Stimulated activated CD4-positive, alpha-beta T cell treated with anti-CD3 and anti-CD28 coated beads, TNF-alpha, amount 100 ng/mL, for 1 hour (primary cell): ENCODE data around the gene HNRNPUL1.
"Not testable (repeated sequence)": the region's sequence is repeated elsewhere in the genome, so short reads cannot be mapped to it uniquely, and the experiment has no call there.

Source experiments
- DNase-seq, 3 donors: peaks; one replicate each; pipeline ENCODE4 v3.0.0-alpha.2; 2020; ENCODE audit warnings: low read depth in 3 of 3, low spot score in 1 of 3

Gene HNRNPUL1

DNA sequence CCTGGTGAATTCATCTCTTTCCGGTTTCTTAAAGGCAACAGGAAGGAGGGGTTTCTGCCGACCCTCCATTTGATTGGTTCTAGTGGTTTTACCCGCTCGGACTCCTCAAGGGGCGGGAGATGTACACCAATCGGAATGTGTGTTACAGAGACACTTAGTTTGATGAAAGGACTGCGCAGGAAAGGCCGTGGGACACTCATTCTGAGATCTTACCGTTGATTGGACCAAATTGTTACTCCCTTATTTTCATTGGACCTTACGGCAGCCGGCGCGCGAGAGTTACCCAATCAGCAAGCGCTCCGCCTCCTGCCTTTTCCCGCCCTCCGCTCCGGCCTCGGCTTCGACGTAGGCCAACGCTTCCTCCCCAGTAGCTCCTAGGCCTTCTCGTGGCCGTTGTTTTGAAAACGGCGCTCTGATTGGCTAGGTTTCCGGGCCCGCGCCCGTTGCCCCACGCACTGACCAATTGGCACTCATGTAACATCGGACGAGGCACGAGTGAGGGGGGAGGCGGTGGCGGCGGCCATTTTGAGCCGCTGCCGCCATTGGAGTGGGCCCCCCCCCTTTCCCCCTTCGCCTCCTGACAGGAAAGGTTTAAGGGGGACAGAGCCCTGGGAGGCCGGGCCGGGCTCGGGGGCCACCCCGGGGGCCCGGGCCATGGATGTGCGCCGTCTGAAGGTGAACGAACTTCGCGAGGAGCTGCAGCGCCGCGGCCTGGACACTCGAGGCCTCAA, at the start of gene HNRNPUL1:
Gene HNRNPUL1 (plus strand): TSS at position 523 of the 731 bp plus-strand sequence. CDS start 132 bp downstream, at position 655.
- DNase-seq = peak; percentile 98 to 100 (median 99)

- no peak for DNase-seq
Observed at GRCh38 chr19:41217741-41218140, 46.4 kb upstream of the HNRNPUL1 start.

DNA sequence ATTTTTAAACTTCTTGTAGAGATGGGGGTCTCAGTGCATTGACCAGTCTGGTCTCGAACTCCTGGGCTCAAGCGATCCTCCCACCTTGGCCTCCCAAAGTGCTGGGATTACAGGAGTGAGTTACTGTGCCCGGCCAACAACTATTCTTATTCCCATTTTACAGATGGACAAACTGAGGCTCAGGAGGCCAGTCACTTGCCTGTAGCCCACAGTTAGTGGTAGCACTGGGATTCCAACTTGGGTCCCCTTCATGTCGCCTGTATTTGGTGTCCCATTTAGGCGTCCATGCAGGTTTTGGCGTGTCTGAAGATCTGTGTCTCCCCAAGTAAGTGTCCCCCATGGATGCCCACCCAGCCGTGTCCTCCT, 45.9 kb upstream of the HNRNPUL1 start:
- no peak for DNase-seq

- no peak for DNase-seq
Observed at GRCh38 chr19:41218615-41219507, 45.3 kb upstream of the HNRNPUL1 start, which contains the start of gene AXL. Gene AXL (plus strand): TSS chr19:41219223. CDS start chr19:41219393, 170 bp downstream.

- no peak for DNase-seq
Observed at GRCh38 chr19:41219924-41220567, 44.1 kb upstream of the HNRNPUL1 start.

GRCh38 chr19:41220811-41221210, 43.4 kb upstream of the HNRNPUL1 start:
- no peak for DNase-seq

DNA sequence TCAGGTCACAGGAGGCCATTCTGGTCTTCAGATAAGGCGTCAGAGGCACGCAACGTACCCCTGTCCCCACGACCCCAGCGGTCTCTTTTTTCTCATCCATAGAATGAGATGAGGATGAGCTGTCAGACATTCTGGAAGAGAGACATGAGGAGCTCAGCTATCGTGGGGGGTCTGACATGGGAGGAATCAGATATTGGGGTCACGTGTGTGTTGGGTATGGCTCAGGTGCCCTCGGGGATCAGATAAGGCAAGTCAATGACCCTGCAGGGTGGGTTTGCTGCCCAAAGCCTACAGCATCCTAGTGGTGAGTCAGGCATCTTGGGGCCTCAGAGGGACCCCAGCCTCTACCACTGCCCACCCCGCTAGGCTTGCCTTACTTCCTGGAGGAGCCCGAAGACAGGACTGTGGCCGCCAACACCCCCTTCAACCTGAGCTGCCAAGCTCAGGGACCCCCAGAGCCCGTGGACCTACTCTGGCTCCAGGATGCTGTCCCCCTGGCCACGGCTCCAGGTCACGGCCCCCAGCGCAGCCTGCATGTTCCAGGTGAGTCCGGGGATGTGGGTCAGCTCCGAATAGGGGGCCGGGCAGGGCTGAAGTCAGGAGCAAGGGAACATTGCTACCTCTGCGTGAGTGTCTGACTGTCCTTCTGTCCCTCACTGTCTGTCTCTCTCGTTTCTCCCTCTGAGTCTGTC, 42.5 kb upstream of the HNRNPUL1 start:
- DNase-seq = no peak

DNA sequence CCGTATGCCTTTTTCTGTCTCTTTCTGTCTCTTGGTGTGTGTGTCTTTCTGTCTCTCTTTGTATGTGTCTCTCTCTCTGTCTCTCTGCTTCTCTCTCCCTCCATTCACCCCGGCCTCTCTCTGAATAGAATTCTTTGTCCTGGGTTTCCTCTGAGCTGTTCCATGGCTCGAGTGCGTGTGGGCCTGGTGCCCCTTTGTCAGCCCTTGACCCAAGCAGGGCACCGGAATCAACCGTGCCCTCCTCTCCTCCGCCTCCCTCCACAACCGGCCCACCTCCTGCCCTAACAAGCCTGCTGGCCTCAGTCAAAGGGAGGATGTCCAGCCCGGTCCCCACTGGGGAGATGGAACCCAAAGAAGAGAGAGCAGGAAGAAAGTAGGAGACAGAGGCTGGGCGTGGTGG, 41.9 kb upstream of the HNRNPUL1 start:
- no peak for DNase-seq

DNA sequence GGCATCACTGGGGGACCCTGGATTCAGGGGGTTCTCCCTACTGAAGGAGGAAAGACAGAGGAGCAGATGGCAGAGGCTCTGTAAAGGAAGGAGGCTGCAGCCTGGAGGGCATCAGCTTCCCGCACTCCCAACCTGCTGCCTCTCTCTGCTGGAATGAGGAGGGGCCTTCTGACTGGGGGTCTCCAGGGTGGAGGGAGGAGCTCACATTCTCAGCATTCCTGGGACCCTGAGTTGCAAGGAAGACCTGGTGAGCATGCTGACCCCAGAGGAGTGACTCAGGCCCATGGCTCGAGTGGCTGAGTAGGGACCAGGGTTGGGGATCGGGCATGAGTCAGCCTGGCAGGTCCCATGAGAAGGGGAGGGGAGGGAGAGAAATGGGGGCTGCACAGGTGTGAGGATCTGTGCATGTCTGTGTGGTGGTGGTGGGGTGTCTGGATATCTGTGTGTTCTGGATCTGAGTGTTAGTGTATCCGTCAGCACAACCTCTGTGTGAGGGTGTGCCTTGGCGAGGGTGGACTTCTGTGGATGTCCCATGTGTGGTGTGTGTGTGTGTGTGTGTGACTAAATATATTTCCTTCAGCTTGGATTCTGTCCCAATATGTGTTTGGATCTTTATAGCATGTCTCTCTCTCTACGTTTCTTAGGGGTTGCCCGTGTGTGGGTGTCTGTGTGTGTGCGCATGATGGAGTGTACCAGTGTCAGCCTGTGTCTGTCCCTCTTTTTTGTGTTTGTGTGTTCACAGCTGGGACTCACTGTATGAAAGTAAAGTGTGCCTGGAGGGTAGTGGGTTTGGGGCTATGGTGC, 40.5 kb upstream of the HNRNPUL1 start:
- no peak for DNase-seq

DNA sequence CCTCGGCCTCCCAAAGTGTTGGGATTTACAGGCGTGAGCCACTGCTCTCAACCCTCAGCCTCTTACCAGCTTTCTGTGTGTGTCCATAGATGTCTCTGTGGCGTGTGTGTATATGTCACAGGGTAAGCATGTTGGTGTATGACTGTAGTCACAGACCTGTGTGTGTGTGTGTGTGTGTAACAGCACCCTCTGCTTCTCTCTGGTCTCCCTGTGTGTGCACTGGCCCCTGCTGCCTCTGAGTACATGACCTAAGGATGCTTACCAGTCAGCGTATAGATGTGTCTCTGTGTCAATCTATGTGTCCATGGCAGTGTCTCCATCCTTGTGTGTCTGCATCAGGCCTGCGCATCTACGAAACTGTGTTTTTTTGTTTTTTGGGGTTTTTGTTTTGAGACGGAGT, 39.5 kb upstream of the HNRNPUL1 start:
- no peak for DNase-seq

DNA sequence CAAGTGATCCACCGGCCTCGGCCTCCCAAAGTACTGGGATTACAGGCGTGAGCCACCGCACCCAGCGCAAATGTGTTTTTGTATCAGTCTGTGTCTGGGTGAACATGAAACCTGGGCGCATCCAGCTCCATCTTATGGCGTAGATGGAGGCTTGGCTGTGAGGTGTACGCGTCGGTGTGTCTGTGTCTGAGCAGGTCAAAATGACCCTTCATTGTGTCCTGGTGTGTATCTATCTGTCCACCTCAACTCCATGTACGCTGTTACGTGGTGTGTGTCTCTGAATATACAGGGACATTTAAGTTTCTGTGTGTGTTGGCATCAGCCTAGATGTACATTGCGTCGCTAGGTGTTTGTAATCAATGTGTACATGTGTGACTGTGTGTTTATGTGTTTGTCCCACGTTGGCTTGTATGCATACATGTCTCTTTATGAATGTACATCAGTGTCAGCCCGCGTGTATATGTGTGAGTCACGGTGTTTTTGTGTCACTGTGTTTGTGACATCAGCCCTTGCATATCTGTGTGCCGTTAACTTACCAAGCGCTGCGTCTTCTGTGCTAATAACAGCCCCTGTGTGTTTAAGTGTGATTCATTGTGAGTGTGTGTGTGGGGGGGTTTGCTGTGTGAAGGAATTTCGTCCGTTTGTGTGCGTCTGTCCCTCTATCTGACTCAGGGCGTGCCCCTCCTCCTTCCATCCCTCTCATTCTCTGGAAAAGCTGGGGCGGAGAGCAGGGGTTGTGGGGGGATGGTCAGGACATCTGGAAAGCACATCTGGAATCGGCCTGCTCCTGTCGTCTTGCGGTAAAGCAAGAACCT, 38.7 kb upstream of the HNRNPUL1 start:
- DNase-seq = peak in 1 of 3 donors; percentile 8

- DNase-seq = peak in 2 of 3 donors; percentile 18 to 28
Observed at GRCh38 chr19:41226053-41226873, 37.9 kb upstream of the HNRNPUL1 start.

GRCh38 chr19:41226874-41227390, 37.2 kb upstream of the HNRNPUL1 start:
- DNase-seq = no peak

GRCh38 chr19:41228486-41228885, 35.7 kb upstream of the HNRNPUL1 start:
- no peak for DNase-seq

DNA sequence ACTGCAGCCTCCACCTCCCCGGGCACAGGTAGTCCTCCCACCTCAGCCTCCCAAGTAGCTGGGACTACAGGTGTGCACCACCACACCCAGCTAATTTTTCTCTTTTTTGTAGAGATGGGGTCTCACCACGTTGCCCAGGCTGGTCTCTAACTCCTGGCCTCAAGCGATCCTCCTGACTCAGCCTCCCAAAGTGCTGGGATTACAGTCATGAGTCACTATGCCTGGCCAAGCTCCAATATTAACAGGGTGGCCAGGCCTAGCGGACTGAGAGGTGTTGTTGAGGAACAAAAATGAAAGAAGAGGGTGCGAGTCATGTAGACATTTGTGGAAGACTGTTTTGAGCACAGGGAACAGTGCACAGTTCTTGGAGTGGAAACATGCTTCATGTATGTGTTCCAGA, 34.8 kb upstream of the HNRNPUL1 start:
- DNase-seq = not testable (repeated sequence)

DNA sequence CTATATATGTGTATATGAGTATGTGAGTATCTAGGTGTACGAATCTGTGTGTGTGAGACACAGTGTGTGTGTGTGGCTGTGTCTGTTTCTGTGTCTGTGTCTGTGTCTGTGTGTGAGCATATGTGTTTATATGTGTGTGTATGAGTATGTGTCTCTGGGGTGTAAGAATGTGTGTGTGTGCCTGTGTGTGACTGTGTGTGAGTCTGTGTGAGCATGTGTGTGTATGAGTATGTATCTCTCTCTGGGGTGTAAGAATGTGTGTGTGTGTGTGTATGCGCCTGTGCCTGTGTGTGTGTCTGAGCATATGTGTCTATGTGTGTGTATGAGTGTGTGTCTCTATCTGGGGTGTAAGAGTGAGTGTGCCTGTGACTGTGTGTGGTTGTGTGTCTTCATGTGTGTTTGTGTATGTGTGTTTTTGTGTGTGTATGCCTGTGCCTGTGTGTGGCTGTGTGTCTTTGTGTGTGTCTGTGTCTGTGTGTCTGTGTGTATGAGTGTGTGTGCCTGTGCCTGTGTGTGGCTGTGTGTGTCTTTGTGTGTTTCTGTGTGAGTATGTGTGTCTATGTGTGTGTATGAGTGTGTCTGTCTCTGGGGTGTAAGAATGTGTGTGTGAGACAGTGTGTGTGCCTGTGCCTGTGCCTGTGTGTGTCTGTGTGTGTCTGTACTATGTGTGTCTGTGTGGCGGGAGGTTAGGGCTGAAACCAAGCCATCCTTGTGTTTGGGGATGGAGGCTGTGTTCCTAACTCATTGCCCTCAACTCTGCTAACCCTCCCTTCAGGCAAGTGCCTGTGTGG, 33.9 kb upstream of the HNRNPUL1 start:
- DNase-seq = no peak

GRCh38 chr19:41232686-41233085, 31.5 kb upstream of the HNRNPUL1 start:
- no peak for DNase-seq
